A549 (cell line): ENCODE measurements around the gene ZBTB16. TPM values are rescaled to one million over a fixed set of nuclear protein-coding genes. Genes with fewer than 3 reads are reported as not detected.

Source experiments
- ATAC-seq, 2 experiments: fragments of 200-7000 bp in 1 of 2; fragments of >200 bp in 1 of 2; cut with Nextera tagmentation in 1 of 2; cut with Tn5 transposase in 1 of 2; 3 replicates each; pipeline versions ENCODE4 v1.8.0 to v1.9.1; 2018 to 2020; ENCODE audit warnings: mild to moderate bottlenecking in 1 of 2, moderate library complexity in 1 of 2
- CTCF ChIA-PET: fragments of 300-600 bp; sonication (Branson Sonifier 250); formaldehyde crosslinking; extraction: SDS; loops from one replicate; lab custom pipeline; 2021; ENCODE audit warnings: antibody characterized with exemption, inconsistent platforms; lab: Yijun Ruan, JAX
- POLR2A ChIA-PET: fragments of 350-600 bp; formaldehyde crosslinking; extraction: SDS; loops from one replicate; lab custom pipeline; 2021; ENCODE audit warnings: antibody characterized with exemption, inconsistent platforms; lab: Yijun Ruan, JAX
- DNase-seq, 2 experiments: peaks; one replicate each; pipeline versions ENCODE4 v3.0.0 to v3.0.0-alpha.2; 2011 to 2016; ENCODE audit warnings: low read depth in 1 of 2, low spot score in 1 of 2
- FAIRE-seq: peaks from 2 replicates; lab custom pipeline; 2011; peaks lifted over from hg19 to GRCh38; lab: Jason Lieb, UNC
- H3K27ac ChIP-seq, 2 experiments: fragments of >200 bp; sonication (Bioruptor Twin); formaldehyde crosslinking; 3 replicates each; pipeline ENCODE4 v1.5.1; 2016 to 2017
- H3K4me1 ChIP-seq: fragments of >200 bp; sonication (Bioruptor Twin); formaldehyde crosslinking; 3 replicates; pipeline ENCODE4 v1.6.1; 2016
- H3K4me2 ChIP-seq: fragments of >200 bp; sonication (Bioruptor Twin); formaldehyde crosslinking; 3 replicates; pipeline ENCODE4 v1.6.1; 2016
- H3K4me3 ChIP-seq: fragments of >200 bp; sonication (Bioruptor Twin); formaldehyde crosslinking; 3 replicates; pipeline ENCODE4 v1.5.1; 2016
- H3K9me3 ChIP-seq: fragments of >200 bp; sonication (Bioruptor Twin); formaldehyde crosslinking; 3 replicates; pipeline ENCODE4 v1.6.1; 2016
- ATOH8 ChIP-seq: fragments of 250-450 bp; sonication (Bioruptor Pico); IDR thresholded peaks from 2 replicates; pipeline ENCODE4 v1.5.0; 2020; ENCODE audit warnings: low read depth, mild to moderate bottlenecking, moderate library complexity
- BCL3 ChIP-seq: fragments of >200 bp; sonication (Bioruptor Twin); formaldehyde crosslinking; IDR thresholded peaks from 3 replicates; pipeline ENCODE4 v1.6.1; 2016
- CBX8 ChIP-seq: fragments of 200-600 bp; sonication (generic); IDR thresholded peaks from 2 replicates; pipeline ENCODE4 v1.6.1; 2016
- CHD2 ChIP-seq: fragments of 150-350 bp; IDR thresholded peaks from 2 replicates; pipeline ENCODE4 v1.6.1; 2014; ENCODE audit warnings: low read length; ENCODE audit not compliant: partially characterized antibody
- CHD4 ChIP-seq: fragments of 200-600 bp; sonication (generic); IDR thresholded peaks from 2 replicates; pipeline ENCODE4 v1.6.1; 2016; ENCODE audit warnings: antibody characterized with exemption, mild to moderate bottlenecking, borderline replicate concordance
- CTCF ChIP-seq: fragments of >200 bp; sonication (Bioruptor Twin); formaldehyde crosslinking; IDR thresholded peaks from 3 replicates; pipeline ENCODE4 v1.5.1; 2016
- EP300 ChIP-seq, 2 experiments: fragments of >200 bp; sonication (Bioruptor Twin); formaldehyde crosslinking; IDR thresholded peaks; 2 replicates in 1 of 2; 3 replicates in 1 of 2; pipeline ENCODE4 v1.6.1; 2016 to 2017
- FOSL2 ChIP-seq, 2 experiments: fragments of 450-650 bp in 1 of 2; fragments of >200 bp in 1 of 2; sonication (Bioruptor Twin) in 1 of 2; formaldehyde crosslinking; IDR thresholded peaks; 2 replicates each; pipeline versions ENCODE4 v1.5.0 to v1.6.1; 2016 to 2020; ENCODE audit warnings: mild to moderate bottlenecking in 1 of 2, moderate library complexity in 1 of 2
- HES2 ChIP-seq: fragments of >200 bp; sonication (Bioruptor Twin); formaldehyde crosslinking; IDR thresholded peaks from 2 replicates; pipeline ENCODE4 v1.6.1; 2016
- HOXB13 ChIP-seq: fragments of 250-450 bp; sonication (Bioruptor Pico); IDR thresholded peaks from 2 replicates; pipeline ENCODE4 v1.5.0; 2020; ENCODE audit warnings: low read depth, mild to moderate bottlenecking, moderate library complexity
- JUNB ChIP-seq: fragments of >200 bp; sonication (Bioruptor Twin); formaldehyde crosslinking; IDR thresholded peaks from 2 replicates; pipeline ENCODE4 v1.6.1; 2016
- NFE2L2 ChIP-seq: fragments of 150-350 bp; conservative IDR thresholded peaks from 2 replicates; pipeline ENCODE4 v1.6.1; 2014; ENCODE audit warnings: low read length
- PBX3 ChIP-seq: IDR thresholded peaks from 2 replicates; pipeline ENCODE4 v1.6.1; 2012
- POLR2AphosphoS2 ChIP-seq: conservative IDR thresholded peaks from 2 replicates; pipeline ENCODE4 v1.6.1; 2012; ENCODE audit warnings: low read length, improper control_type of control experiment, inconsistent platforms
- RARB ChIP-seq: fragments of 250-450 bp; sonication (Bioruptor Pico); IDR thresholded peaks from 2 replicates; pipeline ENCODE4 v1.8.0; 2021; ENCODE audit warnings: mild to moderate bottlenecking, moderate library complexity
- RCOR1 ChIP-seq: fragments of 150-350 bp; IDR thresholded peaks from 2 replicates; pipeline ENCODE4 v1.6.1; 2014; ENCODE audit warnings: antibody characterized with exemption, low read length, low read depth
- REST ChIP-seq: fragments of 200-600 bp; sonication (generic); IDR thresholded peaks from 2 replicates; pipeline ENCODE4 v1.6.1; 2016; ENCODE audit warnings: antibody characterized with exemption, mild to moderate bottlenecking, moderate library complexity
- RFX5 ChIP-seq: fragments of 450-650 bp; IDR thresholded peaks from 2 replicates; pipeline ENCODE4 v1.7.1; 2014; ENCODE audit warnings: antibody characterized with exemption, mild to moderate bottlenecking, moderate library complexity
- SMC3 ChIP-seq: fragments of >200 bp; sonication (Bioruptor Twin); formaldehyde crosslinking; IDR thresholded peaks from 3 replicates; pipeline ENCODE4 v1.6.1; 2018; ENCODE audit warnings: inconsistent platforms
- SREBF2 ChIP-seq: fragments of 450-650 bp; IDR thresholded peaks from 2 replicates; pipeline ENCODE4 v1.6.1; 2014; ENCODE audit warnings: mild to moderate bottlenecking, moderate library complexity
- TP53 ChIP-seq: fragments of 250-450 bp; sonication (Bioruptor Pico); IDR thresholded peaks from 2 replicates; pipeline ENCODE4 v1.5.0; 2021; ENCODE audit warnings: mild to moderate bottlenecking, moderate library complexity
- USF2 ChIP-seq: fragments of 450-650 bp; IDR thresholded peaks from 2 replicates; pipeline ENCODE4 v1.6.1; 2014; ENCODE audit warnings: antibody characterized with exemption
- WGBS: methylation state at CpG from one replicate; pipeline ENCODE4 v1.1.6; 2017; ENCODE audit errors: missing lambda C conversion rate; 5-methylcytosine and 5-hydroxymethylcytosine counted together
- polyA plus RNA-seq, 4 experiments: library from polyadenylated mRNA; depleted of rRNA in 3 of 4; stranded (reverse); fragments of >200 nt; fragmentation: RNase III in 1 of 4; extraction: RNeasy Plus Mini Kit Qiagen cat#74134 plus additional on column Dnase treatment in 1 of 4; gene quantifications; 2 replicates in 3 of 4; 3 replicates in 1 of 4; pipeline ENCODE4 v1.2.3, GENCODE V29; 2011 to 2017

ZBTB16 gene
- polyA plus RNA-seq, 2 of the 4 experiments (the other 2 are of a cell fraction), result not detected

- 63% methylated on average over 7 of the region's 7 CpGs for WGBS
- Histone ChIP-seq H3K4me2 (no peak overlapping the region), H3K9me3 (no peaks in the 10 kb centered on the region), H3K4me1 (peaks cover 8% of the 10 kb centered on the region; the same call in 1 of the 3 replicates), H3K27ac (no peak overlapping the region), H3K4me3 (no peak overlapping the region)
- ChIA-PET POLR2A (no interaction called here), CTCF (interaction anchor here (1.0 kb wide), 1 partner anchor 60 kb away, joined by 3 read pairs; no protein-coding TSS in a partner anchor)
- FAIRE-seq, result no peak
- DNase-seq, result no peak
- no peak for ATAC-seq
- TF ChIP-seq HOXB13 (CRISPR knock-in tag) (no peak), BCL3 (no peak), CHD4 (no peak), NFE2L2 (no peak), REST (no peak), RCOR1 (no peak), ATOH8 (no peak), RFX5 (no peak), JUNB (no peak)
Measured at GRCh38 chr11:114057147-114057546, 2.4 kb upstream of the ZBTB16 start.

- H3K4me2 ChIP-seq, result no peak overlapping the region
- no peak for ATAC-seq
- peaks cover 8% of the 10 kb centered on the region; the same call in 1 of the 3 replicates for H3K4me1 ChIP-seq
- no peaks in the 10 kb centered on the region for H3K9me3 ChIP-seq
- H3K4me3 ChIP-seq, result no peak overlapping the region
- TF ChIP-seq SMC3, result no peak
- TF ChIP-seq FOSL2 (IDR thresholded peaks at IDR 0.05), result no peak
- TF ChIP-seq FOSL2 (CRISPR knock-in tag; IDR thresholded peaks at IDR 0.05), result no peak
- no peak for TF ChIP-seq PBX3
- no peak for TF ChIP-seq SREBF2
- TF ChIP-seq RARB (CRISPR knock-in tag), result no peak
- TF ChIP-seq CBX8, result no peak
- TF ChIP-seq HES2, result no peak
- TF ChIP-seq EP300 (IDR thresholded peaks at IDR 0.05), result no peak
- no peak for TF ChIP-seq CTCF
- TF ChIP-seq CHD4, result no peak
- no peak for TF ChIP-seq USF2
- TF ChIP-seq POLR2AphosphoS2, result no peak
- TF ChIP-seq TP53 (CRISPR knock-in tag), result no peak
- no peak for TF ChIP-seq CHD2
- TF ChIP-seq BCL3, result no peak
- TF ChIP-seq, all 56 proteins: peak for 0
- no peak overlapping the region for H3K27ac ChIP-seq
- no peak for DNase-seq
- ChIA-PET POLR2A (no interaction called here), CTCF (interaction anchor here (1.0 kb wide), 1 partner anchor 59 kb away, joined by 3 read pairs; no protein-coding TSS in a partner anchor)
- 93% methylated on average over 1 of the region's 1 CpG for WGBS
- FAIRE-seq, result no peak
Measured at GRCh38 chr11:114057605-114058004, 1.9 kb upstream of the ZBTB16 start.
